NOMO-1 treated with dmso at 0.1 percent for 144 hours (cell line): ENCODE results near the gene ORC5.
"Not testable (repeated sequence)": the region's sequence is repeated elsewhere in the genome, so short reads cannot be mapped to it uniquely, and the experiment has no call there.

ENCODE experiments used
- DNase-seq: peaks from one replicate; lab custom pipeline; 2025; ENCODE audit not compliant: unreplicated experiment; lab: John Stamatoyannopoulos, UW

Gene ORC5

DNA sequence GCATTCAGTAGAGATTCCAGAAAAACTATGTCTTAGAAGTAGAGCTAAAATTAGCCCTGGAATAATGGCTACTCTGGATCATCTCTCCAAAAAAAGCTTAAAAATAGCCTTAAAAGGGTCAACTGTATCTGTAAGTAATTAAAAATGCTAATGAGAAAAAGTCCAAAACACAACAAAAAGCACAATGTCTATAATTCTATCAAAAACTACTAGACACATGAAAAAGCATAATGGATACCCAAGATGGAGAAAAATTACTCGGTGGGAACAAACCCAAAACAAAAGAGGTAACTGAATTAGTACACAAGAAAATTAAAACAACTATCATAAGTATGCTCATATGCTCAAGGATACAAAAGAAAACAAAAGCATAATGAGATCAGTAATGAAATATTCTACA lies 15.4 kb downstream of the ORC5 start:
- DNase-seq: no peak

DNA sequence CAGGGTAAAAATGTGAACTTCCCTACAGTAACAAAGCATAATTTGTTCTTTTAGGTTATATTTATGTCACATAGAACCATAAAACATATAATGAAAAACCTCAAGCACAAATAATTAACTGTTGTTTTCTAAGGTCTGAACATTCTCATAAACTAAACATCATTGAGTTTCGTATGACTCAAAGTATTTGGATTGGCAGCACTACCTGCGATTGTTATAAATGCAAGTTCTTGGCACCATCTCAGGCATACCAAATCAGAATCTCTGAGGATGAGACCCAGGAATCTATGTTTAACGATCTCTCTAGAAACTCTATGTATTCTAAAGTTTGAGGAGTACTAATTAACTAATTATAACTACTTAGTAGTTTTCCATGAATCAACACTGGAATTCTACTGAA lies 22.5 kb downstream of the ORC5 start:
- DNase-seq: no peak

DNA sequence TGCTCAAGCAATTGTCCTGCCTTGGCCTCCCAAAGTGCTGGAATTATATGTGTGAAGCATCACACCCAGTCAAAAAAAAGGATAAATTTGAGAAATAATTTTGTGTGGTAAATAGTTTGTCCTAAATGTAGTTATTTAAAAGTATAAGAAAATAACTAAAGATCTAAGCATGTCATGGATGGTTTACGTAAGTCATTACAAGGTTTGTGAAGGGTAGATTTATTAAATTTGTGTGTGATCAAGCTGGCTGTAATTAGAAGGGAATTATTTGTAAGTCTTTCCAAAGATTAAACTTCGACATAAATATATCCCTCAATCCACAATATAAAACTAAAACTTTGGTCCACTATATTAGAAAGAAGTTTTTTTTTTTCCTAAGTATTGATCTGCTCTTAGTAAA lies 28.6 kb downstream of the ORC5 start:
- no peak for DNase-seq

DNA sequence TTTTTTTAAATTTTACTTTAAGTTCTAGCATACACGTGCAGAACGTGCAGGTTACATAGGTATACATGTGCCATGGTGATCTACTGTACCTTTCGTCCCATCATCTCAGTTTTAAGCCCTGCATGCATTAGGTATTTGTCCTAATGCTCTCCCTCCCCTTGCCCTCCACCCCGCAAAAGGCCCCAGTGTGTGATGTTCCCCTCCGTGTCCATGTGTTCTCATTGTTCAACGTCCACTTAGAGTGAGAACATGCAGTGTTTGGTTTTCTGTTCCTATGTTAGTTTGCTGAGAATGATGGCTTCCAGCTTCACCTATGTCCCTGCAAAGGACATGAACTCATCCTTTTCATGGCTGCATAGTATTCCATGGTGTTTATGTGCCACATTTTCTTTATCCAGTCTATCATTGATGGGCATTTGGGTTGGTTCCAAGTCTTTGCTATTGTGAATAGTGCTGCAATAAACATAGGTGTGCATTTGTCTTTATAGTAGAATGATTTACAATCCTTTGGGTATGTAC lies 30.2 kb downstream of the ORC5 start:
- not testable (repeated sequence) for DNase-seq

DNA sequence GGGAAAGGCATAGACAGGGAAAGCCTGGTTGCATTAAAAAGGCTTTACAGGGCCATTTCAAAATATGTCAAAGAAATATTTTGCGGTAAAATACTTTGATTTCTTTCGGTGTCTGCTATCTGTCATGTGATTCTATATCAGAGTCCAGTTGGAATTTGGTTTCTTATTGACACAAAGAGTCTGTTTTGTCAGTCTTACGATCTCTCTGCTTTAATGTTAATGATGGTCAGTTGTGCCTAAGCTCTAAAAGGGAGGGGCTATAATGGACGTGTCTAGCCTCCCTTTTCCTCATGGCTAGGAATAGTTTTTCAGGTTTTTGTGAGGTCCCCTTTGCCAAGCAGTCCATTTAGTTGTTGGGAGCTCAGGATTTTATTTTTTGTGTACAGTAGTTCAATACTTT lies 31.5 kb downstream of the ORC5 start:
- DNase-seq: no peak

DNA sequence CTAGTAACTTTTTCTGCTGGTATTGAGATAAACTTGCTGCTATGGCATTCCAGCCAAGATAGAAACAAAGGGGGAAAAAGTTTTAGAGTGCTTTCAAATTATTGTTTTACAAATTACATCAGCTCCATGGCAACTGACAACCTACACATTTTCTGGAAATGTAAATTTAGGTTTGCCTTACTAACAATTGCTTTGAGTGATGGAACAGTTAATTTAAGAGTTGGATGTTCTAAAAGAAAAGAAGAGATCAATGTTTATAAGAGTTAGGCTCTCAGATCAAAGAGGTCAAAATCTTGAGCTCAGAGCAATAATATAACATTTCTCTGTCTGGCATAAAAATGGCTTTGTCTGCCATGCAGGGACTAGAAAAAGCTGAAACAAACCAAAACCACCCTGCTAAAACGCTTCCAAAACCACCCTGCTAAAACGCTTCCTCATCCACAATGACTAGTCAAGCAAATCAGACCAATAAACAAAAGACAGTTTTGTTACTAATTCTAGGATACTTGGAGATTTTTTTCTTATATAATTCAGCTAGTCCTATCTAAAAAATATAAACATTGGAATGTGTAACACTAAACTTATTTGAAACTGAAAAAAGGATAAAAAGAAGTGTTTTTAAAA lies 32.3 kb downstream of the ORC5 start:
- DNase-seq: no peak

DNA sequence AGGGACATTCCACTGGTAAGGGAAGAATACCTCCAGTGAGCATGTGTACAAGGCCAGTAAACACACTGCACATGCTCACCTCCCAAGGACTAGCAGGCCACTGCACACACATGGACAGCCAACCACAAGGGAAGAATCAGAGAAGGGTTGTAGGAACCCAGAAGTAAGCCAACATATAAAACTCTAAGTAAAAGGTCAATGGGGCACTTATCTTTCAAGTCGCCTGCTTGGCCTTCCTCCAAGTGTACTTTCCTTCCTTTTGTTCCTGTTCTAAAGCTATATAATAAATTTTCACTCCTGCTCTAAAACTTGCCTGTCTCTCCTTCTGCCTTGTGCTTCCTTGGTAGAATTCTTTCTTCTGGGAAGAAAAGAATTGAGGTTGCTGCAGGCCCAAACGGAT lies 33.0 kb downstream of the ORC5 start:
- no peak for DNase-seq

DNA sequence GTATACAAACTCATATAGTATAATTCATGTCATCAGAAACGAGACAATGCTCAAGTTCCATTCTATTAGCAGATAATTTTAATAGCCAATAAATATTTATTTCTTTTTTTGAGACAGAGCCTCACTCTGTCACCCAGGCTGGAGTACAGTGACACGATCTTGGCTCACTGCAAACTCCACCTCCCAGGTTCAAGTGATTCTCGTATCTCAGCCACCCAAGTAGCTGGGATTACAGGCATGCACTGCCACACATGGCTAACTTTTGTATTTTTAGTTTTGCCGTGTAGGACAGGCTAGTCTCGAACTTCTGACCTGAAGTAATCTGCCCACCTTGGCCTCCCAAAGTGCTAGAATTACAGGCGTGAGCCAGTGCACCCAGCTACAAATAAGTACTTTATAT lies 45.7 kb downstream of the ORC5 start:
- DNase-seq: no peak

DNA sequence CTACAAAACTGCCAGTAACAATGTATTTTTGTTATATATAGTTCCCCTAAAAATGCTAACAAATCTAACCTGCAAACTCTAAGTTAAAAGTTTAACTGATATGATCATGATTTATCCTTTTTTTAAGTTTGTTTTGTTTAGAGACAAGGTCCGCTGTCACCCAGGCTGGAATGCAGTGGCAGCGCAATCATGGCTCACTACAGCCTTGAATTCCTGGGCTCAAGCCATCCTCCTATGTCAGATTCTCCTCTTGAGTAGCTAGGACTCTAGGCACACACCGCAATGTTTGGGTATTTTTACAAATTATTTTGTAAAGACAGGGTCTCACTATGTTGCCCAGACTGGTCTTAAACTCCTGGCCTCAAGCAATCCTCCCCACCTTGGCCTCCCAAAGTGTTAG lies 46.6 kb downstream of the ORC5 start:
- no peak for DNase-seq

DNA sequence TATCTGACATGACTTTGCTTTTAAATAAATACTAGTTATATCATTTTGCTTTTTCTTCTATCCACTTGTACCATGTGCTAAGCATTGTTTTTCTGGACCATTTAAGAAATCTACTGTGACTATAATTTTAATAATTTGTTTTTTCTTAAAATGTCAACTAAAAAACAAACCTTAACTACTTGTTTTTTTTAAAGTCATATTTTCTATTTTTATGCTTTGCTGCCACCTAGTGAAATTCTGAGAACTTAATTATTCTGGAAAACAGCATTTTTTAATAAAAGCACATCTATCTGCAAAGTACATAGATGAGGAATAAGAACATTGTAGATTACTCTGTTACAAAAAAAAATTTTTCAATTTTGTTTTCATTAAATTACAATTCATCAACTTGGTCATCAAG lies 47.4 kb downstream of the ORC5 start:
- DNase-seq: no peak

DNA sequence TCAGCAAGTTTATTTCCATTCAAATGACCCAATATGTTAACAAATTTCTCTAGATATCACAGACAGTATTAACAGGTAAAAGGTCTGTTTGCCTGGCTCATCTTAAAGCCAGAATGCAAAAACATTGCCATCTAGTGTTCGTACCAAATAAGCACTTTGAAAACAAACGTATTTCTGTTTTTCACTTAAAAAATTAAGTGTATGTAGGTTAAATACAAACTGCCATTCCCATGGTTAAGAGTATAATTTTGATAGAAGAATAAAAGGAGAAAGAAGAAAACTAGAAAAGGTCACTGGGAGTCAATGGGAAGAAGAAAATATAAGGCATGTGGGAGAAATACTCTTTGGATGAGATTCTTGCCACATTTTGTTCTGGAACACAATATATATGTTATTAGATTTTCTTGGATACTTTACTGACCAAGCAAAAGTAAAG lies 51.0 kb downstream of the ORC5 start:
- no peak for DNase-seq

DNA sequence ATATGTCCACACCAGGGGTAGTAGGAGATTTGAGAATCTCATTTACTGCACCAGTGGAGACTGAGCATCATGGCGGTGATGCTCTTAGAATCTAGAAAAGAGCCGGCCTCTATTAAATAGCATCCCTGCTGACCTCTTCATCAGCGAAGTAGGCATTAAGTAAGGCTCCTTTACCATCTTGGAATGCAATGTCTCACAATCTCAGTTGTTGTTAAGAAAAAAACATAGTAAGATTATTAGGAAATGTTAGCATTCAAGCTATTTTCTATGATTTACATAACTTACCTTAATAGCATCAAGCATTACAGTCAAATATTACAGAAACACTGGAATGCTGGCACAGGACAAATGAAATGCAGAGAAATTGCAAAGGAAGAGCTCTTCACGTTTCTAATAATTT lies 54.5 kb downstream of the ORC5 start:
- no peak for DNase-seq

DNA sequence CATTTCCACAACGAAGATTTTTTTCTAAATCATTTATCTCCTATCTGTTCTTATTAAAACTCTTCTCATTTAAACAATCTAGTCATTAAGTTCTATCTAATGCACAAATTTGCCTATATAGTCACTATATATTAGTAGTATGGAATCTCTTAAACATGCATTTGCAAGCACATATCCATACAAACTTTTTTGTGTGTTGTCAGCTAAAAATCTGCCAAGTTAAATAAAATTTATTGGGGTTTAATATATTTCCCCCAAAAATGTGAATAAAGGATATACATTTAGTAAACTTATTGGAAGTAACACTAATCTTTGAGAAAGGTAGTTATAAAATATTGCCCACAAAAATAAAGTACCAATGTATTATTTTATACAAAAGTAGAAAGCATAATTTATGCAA lies 55.3 kb downstream of the ORC5 start:
- DNase-seq: no peak

DNA sequence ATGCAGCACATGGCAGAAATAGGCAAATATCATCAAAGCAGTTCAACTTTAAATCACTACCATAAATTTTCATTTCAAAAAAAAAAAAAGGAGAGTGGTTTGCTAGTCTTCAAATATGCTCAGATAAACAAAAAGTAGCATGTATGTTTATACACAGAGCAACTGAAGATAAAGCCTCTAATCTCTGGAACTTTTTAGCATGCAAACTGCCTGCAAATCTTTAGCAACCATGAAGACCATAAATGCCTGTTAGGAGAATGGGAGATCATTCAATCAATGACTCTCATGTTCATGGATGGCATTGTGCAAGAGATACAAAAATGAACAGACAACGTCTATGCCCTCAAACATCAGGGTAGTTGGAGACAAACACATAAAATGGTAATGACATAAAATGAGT lies 57.3 kb downstream of the ORC5 start:
- DNase-seq: no peak

DNA sequence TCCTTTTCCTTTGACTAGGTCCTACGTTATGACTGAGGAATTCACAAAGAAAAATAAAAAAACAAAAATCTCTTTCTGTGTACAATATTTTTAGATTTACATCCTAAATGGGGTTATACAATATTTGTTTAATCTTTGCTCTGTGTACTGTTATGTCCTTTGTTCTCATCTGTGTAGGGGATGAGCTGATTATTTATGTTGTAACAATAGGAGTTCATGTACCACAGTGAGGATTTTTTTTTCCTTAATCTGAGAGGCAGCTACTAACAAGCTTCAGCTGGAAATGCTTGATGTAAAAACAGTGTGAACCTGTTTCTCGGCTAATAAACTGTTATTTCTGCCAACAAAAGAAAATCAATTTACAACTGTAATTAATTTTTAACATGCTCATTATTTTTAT lies 58.0 kb downstream of the ORC5 start:
- DNase-seq: no peak

DNA sequence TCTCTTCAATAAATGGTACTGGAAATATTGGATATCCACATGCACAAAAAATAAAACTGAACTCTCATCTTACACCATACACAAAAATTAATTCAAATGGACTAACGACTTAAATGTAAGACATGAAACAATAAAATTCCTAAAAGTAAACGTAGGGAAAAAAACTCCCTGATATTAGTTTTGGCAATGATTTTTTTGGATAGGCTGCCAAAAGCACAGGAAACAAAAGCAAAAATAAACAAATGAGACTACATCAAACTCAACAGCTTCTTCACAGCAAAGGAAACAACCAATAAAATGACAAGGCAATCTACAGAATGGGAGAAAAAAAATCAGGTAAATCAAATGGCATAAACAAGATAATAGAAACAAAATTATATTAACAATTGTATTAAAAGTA lies 65.7 kb downstream of the ORC5 start:
- DNase-seq: no peak

DNA sequence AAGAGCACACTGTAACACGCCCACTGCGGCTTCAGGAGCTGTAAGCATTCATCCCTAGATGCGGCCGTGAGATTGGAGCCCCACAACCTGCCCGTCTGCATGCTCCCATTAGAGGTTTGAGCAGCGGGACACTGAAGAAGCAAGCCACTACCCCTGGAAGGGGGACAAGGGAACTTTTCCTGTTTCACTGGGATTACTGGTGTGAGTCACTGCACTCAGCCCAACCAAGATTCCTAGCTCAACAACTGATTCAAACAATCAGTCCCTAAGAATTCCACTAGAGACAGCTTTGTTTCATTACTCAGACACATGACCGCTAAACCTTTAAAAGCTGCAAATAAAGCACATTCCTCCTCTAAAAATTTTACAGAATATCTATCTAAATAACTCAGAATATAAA lies 69.8 kb downstream of the ORC5 start:
- no peak for DNase-seq

DNA sequence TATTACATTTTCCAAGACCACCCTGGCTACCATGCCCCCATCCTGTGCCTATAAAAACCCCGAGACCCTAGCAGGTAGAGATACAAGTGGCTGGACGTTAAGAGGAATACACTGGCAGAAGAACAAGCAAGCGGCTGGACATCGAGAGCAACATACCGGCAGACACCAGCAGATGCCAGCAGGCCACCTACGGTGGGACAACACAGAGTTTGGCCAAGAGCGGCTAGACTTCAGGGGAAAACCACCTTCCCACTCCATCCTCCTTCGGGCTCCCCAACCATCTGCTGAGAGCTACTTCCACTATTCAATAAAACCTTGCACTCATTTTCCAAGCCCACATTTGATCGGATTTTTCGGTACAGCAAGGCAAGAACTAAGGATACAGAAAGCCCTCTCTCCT lies 70.3 kb downstream of the ORC5 start:
- DNase-seq: no peak

DNA sequence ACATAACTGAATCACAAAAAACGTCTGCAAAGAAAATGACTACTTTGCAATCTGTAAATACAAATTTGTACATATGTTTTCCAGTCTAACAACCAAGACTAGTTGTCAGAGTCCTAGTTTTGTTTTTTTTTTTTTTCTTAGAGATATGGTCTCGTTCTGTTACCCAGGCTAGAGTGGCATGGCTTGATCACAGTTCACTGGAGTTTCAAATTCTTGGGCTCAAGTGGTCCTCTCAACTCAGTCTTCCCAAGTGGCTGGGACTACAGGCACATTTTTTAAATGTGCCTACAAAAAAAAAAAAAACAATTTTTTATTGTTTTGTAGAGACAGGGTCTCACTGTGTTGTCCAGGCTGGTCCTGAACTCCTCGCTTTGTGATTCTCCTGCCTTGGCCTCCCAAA lies 70.8 kb downstream of the ORC5 start:
- no peak for DNase-seq

DNA sequence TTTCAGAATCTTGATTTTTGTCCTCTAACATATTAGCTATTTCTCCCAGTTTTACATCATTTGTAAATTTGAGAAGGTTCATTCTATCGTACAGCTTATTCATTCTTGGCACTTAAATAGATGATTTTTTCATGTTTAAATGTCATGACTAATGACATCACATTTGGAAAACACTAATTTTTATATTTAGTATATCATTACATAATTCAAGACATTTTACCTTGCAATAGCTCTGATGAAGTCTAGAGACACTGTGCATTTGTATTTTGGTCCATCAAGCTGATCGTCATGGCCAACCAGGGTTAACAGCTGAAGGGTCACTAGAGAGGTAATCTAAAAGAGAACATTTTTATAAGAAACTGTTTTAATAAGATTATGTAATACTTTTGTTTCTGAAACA lies 71.3 kb downstream of the ORC5 start:
- no peak for DNase-seq

DNA sequence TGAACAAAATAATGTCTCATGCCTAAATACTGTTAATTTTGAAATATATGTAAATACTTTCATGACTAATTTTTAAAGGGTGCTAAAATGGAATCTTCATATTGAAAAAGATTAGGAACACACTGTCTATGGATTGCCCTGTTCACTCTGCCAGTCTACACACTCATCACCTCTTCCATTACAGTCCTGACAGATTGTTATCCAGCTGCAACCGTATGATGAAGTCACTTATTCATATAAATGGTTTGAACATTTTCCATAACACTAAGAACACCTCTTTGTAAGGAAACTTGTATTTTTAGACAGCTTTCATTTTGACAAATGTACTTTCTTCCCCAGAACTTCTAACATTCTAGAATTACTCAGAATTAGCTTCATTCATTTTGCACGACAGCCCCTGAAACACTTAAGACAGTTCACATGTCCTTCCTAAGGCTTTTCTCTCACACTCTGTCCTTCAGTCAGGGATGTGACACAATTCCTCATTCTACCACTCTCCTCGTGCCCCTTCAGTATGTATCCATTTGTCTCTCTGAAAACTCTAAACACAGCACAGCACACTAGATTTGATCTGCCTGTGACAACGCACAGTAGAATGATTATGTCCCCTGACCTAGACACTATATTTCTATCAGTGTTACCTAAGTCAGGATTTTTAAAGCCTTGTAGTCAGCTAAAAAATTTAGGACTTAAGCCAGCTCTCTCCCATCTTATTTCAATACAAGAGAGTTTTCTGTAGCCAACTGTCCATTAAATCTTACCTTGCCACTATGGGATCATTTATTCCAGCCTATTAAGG lies 71.9 kb downstream of the ORC5 start:
- no peak for DNase-seq

DNA sequence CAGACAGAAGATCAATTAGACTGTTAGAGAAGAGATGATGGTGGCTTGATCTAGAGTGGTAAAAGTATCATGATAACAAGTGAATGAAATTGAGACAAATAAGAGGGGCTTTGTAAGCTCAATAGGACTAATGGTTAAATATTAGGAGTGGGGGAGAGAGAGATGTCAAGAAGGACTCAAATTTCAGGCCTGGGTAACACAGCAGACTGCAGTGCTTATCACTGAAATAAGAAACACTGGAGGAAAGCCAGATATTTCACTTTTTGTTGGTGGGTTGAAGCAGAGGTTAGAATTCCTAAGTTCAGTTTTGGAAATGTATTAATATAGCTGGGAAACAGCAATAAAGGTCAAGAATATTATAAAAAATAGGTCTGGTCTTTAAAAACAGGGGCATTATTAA lies 74.6 kb downstream of the ORC5 start:
- DNase-seq: no peak

DNA sequence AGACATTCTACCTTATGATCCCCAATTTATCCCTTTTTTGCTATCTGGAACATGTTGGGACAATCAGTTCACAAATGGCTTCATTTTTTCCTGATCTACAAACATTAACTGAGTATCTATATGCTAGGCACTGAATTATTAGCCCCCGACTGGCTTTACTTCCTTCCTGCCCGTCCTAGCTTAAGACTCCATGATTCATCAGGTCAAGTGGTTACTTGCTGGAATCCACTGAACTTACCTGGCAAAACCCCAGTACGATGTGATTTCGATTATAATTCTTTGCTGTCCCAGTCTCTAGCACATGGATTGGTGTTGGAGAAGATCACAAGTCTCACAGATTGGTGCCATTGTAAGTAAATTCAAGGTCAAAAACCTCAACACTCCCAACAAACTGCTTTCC lies 77.1 kb downstream of the ORC5 start:
- no peak for DNase-seq
